ENCODE results near the gene GATA3. TPM values are rescaled to one million over a fixed set of nuclear protein-coding genes. Genes with fewer than 3 reads are reported as not detected.

Gene GATA3
- polyA plus RNA-seq, 1 experiment = 0.06 TPM

DNA sequence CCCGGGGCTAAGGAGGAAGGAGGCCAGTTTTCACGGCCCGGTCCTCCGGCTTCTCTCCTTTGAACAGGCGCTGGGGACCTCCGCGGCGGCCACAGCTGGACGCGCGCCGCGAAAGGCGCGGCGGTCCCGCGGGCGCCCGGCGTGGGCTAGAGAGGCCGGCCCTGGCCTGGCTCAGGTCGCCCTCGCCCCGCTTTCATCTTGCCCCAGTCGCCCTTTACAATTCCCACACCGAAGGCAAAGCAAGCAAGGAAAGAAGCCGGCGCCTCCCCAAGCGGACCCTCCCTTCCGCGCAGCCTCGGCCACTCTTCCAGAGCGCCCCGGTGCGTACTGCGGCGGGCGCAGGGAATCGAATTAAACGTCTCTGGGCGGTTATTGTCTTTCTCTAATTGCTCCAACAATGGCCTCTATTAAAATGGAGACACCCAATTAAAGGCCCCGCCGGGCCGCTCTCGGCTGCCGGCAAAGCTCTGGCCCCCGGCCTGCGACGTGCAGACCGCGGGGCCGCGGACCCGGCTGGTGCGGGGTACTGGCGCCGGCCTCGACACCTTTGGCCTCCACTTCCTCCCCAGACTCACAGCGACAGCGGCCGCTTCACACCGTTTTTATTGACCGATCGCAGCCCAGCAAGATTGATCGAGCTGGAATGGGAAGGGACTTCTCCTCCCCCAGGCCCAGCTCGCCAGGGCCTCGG, 4.5 kb upstream of the GATA3 start:
- H3K36me3 ChIP-seq (ENCODE audit: control insufficient read depth, insufficient read depth, low read length) = no peaks in the 10 kb centered on the region
- ChIA-PET POLR2A (interaction anchor here (0.5 kb wide), 1 partner anchor 327 kb away, joined by 5 read pairs; no protein-coding TSS in a partner anchor), CTCF (interaction anchor here (0.6 kb wide), 1 partner anchor 172 kb away, joined by 3 read pairs; no protein-coding TSS in a partner anchor)
- no peak for DNase-seq (ENCODE audit: low read depth)
- TF ChIP-seq, protein P1, sequence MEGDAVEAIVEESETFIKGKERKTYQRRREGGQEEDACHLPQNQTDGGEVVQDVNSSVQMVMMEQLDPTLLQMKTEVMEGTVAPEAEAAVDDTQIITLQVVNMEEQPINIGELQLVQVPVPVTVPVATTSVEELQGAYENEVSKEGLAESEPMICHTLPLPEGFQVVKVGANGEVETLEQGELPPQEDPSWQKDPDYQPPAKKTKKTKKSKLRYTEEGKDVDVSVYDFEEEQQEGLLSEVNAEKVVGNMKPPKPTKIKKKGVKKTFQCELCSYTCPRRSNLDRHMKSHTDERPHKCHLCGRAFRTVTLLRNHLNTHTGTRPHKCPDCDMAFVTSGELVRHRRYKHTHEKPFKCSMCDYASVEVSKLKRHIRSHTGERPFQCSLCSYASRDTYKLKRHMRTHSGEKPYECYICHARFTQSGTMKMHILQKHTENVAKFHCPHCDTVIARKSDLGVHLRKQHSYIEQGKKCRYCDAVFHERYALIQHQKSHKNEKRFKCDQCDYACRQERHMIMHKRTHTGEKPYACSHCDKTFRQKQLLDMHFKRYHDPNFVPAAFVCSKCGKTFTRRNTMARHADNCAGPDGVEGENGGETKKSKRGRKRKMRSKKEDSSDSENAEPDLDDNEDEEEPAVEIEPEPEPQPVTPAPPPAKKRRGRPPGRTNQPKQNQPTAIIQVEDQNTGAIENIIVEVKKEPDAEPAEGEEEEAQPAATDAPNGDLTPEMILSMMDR (IDR thresholded peaks at IDR 0.05; ENCODE audit: insufficient read depth, low read depth, low read length) = no peak
- peak overlapping the region; percentile 24 for H3K4me3 ChIP-seq (ENCODE audit: low read depth, low read length)
- H3K27me3 ChIP-seq (ENCODE audit: control insufficient read depth, insufficient read depth, low read length) = peaks cover 75% of the 10 kb centered on the region

DNA sequence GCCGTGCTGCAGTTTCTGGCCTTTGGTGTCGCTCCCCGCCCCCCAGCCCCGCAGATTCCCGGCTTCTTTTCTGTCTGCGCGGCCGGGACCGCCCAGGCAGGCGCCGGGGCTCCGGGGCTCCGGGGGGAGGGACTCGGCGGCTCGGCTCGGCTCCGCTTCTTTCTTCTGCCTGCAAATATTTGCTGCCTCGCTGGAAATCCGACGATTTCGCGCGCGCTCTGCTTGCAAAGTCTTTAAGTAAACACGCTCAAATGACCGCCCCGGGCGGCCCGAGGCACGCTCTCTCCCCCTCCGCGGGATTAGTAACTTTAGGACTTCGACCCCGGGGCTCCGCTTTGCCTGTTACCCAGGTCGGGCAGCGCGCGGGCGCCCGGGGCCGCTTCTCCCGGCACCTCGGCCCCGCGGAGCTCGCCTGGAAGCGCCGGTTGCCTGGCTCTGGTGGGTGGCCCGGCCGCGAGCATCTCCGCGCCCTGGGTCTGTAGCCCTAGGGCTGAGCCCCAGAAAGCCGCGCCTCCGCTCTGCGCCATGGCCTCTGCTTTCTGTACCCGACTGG, 3.9 kb upstream of the GATA3 start:
- DNase-seq (ENCODE audit: low read depth) = no peak
- H3K27me3 ChIP-seq (ENCODE audit: control insufficient read depth, insufficient read depth, low read length) = peaks cover 72% of the 10 kb centered on the region
- CTCF ChIA-PET = interaction anchor here (1.2 kb wide), 1 partner anchor 9 kb away, joined by 3 read pairs; no protein-coding TSS in a partner anchor

DNA sequence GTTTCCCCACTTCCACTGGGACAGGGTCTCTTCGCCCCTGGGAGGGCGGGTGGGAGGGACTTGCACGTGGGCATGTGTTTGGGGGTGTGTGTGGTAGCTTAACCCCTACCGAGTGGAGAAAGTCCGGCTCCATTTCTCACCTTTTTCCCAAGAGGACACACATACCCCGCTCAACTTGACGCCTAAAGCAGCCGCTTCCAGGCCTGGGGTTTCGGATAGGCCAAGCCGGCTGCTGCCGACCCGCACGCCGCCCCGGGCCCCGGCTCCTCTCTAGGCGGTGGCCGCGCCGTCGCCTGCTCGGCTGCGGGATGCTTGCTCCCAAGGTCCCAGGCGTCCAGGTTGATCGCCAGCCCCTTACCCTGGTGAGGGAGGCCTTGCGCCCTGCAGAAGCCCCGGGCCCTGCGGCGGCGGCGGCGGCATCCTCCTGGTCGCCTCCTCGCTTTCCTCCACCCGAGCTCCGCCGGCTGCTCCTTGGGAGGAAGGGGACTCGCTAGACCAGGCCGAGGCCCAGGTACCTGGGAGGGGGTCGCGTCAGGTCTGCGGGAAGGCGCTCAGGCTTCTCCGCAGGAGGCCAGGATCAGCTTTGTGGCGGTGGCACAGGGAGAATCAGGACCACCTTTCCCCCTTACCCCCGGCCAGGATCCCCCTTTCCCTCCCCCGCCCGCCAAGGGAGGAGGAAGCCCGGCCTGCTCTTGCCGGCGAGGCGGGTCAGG, 3.2 kb upstream of the GATA3 start:
- no peak for DNase-seq (ENCODE audit: low read depth)
- no peak overlapping the region for H3K4me3 ChIP-seq (ENCODE audit: low read depth, low read length)
- ChIA-PET CTCF (interaction anchor here (1.2 kb wide), 1 partner anchor 9 kb away, joined by 3 read pairs; no protein-coding TSS in a partner anchor), POLR2A (no interaction called here)
- no peaks in the 10 kb centered on the region for H3K36me3 ChIP-seq (ENCODE audit: control insufficient read depth, insufficient read depth, low read length)
- peaks cover 65% of the 10 kb centered on the region for H3K27me3 ChIP-seq (ENCODE audit: control insufficient read depth, insufficient read depth, low read length)
- TF ChIP-seq, protein P1 (IDR thresholded peaks at IDR 0.05; ENCODE audit: insufficient read depth, low read depth, low read length) = no peak

More for the DNA sequence above, 3.9 kb upstream of the GATA3 start:
- H3K4me3 ChIP-seq (ENCODE audit: low read depth, low read length) = peak overlapping the region; percentile 24
- TF ChIP-seq, protein P1 (IDR thresholded peaks at IDR 0.05; ENCODE audit: insufficient read depth, low read depth, low read length) = no peak
- POLR2A ChIA-PET = interaction anchor here (0.5 kb wide), 1 partner anchor 326 kb away, joined by 5 read pairs; no protein-coding TSS in a partner anchor
- H3K36me3 ChIP-seq (ENCODE audit: control insufficient read depth, insufficient read depth, low read length) = no peaks in the 10 kb centered on the region

DNA sequence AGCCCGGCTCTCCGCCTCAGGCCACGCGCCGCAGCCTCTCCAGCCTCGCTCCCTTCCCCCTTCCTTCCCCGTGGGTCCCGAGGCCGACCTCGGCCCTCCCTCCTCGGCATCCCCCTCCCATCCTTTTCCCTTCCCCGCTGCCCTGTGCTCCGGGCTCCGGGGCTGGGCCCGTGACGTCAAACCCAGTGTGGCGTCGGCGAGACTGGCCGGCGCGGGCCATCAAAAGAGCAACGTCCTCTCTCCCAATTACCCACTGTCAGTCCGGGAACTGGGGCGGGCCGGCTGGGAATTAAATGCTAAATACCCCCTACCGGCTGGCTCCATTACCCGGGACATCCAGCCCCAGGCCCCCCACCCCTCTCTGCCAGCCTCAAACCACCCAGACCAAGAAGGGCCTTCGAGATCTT, 2.6 kb upstream of the GATA3 start:
- ChIA-PET CTCF (interaction anchor here (1.2 to 1.3 kb wide), 2 partner anchors 10 to 15 kb away, joined by 3 read pairs; no protein-coding TSS in a partner anchor), POLR2A (no interaction called here)
- H3K27me3 ChIP-seq (ENCODE audit: control insufficient read depth, insufficient read depth, low read length) = peaks cover 59% of the 10 kb centered on the region
- DNase-seq (ENCODE audit: low read depth) = no peak
- H3K36me3 ChIP-seq (ENCODE audit: control insufficient read depth, insufficient read depth, low read length) = no peaks in the 10 kb centered on the region
- no peak overlapping the region for H3K4me3 ChIP-seq (ENCODE audit: low read depth, low read length)
- TF ChIP-seq, protein P1 (IDR thresholded peaks at IDR 0.05; ENCODE audit: insufficient read depth, low read depth, low read length) = no peak

All from BJ (cell line).